Upper lobe of right lung (tissue), 1 donor: ENCODE measurements around the gene STS. TPM values are rescaled to one million over a fixed set of nuclear protein-coding genes. Genes with fewer than 3 reads are reported as not detected.

Experiments
- microRNA-seq: library from miRNA; unstranded; fragments of <30 nt; microRNA quantifications from one replicate; pipeline ENCODE4 v1.2.0, GENCODE V29; 2020; ENCODE audit warnings: borderline microRNAs expressed
- total RNA-seq: library from RNA; stranded (reverse); fragmentation: NEBNext Ultra II Directional; extraction: Animal tissue kit (Norgen Biotek cat#: 25700); gene quantifications from one replicate; pipeline ENCODE4 v1.2.1, GENCODE V29; 2021
- donor health status: DM: no; HTN: yes; CAD: no; lungs with severe emphysema.

STS gene
- total RNA-seq, 1 donor from 2014 or later = 11.6 TPM

Small RNA genes within 50 kb of the gene (microRNA-seq; reads per million reads assigned to microRNA genes)
- not detected for gene MIR4767

Other genes with a start within 250 kb of the STS start
- 17.5 TPM for gene PUDP, start 441 bp downstream of the STS start, total RNA-seq